Parathyroid adenoma (tissue), 2 donors: ENCODE results near the gene DNAH9.

Experiments used
- H2AFZ ChIP-seq: fragments of 300-600 bp; sonication (generic); one replicate; pipeline ENCODE4 v1.7.0; 2017; ENCODE audit warnings: antibody characterized with exemption, mild to moderate bottlenecking
- H3K27ac ChIP-seq: fragments of 300-600 bp; sonication (generic); one replicate; pipeline ENCODE4 v1.7.0; 2017
- H3K27me3 ChIP-seq: fragments of 300-600 bp; sonication (generic); one replicate; pipeline ENCODE4 v1.7.0; 2017; ENCODE audit warnings: low read length; ENCODE audit not compliant: control insufficient read depth, insufficient read depth
- H3K36me3 ChIP-seq: fragments of 300-600 bp; sonication (generic); one replicate; pipeline ENCODE4 v1.7.0; 2017; ENCODE audit warnings: low read length; ENCODE audit not compliant: control insufficient read depth, insufficient read depth
- H3K4me1 ChIP-seq: fragments of 300-600 bp; sonication (generic); one replicate; pipeline ENCODE4 v1.7.0; 2017; ENCODE audit warnings: control low read depth
- H3K4me2 ChIP-seq: fragments of 300-600 bp; sonication (generic); one replicate; pipeline ENCODE4 v1.7.0; 2017; ENCODE audit warnings: low read length
- H3K4me3 ChIP-seq: fragments of 300-600 bp; sonication (generic); one replicate; pipeline ENCODE4 v1.7.0; 2017; ENCODE audit warnings: low read depth, low read length
- H3K79me2 ChIP-seq: fragments of 300-600 bp; sonication (generic); one replicate; pipeline ENCODE4 v1.7.0; 2017; ENCODE audit warnings: control low read depth
- H3K9ac ChIP-seq: fragments of 300-600 bp; sonication (generic); one replicate; pipeline ENCODE4 v1.7.0; 2017; ENCODE audit warnings: mild to moderate bottlenecking
- H3K9me3 ChIP-seq: fragments of 300-600 bp; sonication (generic); one replicate; pipeline ENCODE4 v1.7.0; 2017; ENCODE audit warnings: low read length; ENCODE audit not compliant: control insufficient read depth
- TF ChIP-seq, protein P1 (sequence below): fragments of 300-600 bp; sonication (generic); IDR thresholded peaks from one replicate; pipeline ENCODE4 v1.7.0; 2017; ENCODE audit warnings: antibody characterized with exemption, mild to moderate bottlenecking
- donor health status: primary hyperparathyroidism.

The DNAH9 gene

DNA sequence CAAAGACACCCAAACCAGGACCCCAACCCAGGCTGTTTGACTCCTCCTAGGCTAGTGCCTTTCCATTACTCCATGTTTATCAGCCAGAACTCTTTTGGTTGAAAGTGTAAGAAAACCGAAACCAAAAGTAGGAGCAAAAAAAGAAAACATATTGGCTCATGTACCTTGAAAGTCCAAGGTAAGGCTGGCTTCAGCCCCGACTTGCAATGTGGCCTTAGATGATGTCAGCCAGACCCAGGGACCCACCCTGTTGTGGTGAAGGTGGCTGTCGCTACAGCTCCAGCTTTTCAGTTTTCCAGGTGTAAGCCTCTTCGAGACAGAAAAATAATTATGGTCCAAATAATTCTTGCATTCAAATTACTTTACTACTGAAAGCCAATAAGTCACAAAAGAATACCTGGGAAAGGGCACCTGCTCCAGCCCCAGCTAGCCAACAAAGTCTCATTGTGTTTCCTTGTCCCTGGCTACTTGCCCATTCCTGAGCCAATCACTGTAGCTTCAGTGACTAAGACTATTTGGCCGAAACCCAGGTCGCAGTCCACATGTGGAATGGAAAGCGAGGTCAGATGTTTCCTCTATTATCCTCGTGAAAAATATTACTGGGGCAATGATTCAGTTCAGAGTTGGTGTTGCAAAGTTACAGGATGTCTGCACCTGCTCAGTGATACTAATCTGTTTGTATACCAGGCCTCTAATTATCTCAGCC lies 20.7 kb downstream of the DNAH9 start:
- no peak overlapping the region for H3K27ac ChIP-seq
- no peak overlapping the region for H3K4me3 ChIP-seq
- no peak overlapping the region for H2AFZ ChIP-seq
- TF ChIP-seq, protein P1, sequence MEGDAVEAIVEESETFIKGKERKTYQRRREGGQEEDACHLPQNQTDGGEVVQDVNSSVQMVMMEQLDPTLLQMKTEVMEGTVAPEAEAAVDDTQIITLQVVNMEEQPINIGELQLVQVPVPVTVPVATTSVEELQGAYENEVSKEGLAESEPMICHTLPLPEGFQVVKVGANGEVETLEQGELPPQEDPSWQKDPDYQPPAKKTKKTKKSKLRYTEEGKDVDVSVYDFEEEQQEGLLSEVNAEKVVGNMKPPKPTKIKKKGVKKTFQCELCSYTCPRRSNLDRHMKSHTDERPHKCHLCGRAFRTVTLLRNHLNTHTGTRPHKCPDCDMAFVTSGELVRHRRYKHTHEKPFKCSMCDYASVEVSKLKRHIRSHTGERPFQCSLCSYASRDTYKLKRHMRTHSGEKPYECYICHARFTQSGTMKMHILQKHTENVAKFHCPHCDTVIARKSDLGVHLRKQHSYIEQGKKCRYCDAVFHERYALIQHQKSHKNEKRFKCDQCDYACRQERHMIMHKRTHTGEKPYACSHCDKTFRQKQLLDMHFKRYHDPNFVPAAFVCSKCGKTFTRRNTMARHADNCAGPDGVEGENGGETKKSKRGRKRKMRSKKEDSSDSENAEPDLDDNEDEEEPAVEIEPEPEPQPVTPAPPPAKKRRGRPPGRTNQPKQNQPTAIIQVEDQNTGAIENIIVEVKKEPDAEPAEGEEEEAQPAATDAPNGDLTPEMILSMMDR = no peak
- H3K79me2 ChIP-seq = no peaks in the 10 kb centered on the region
- H3K36me3 ChIP-seq = no peaks in the 10 kb centered on the region
- H3K27me3 ChIP-seq = no peaks in the 10 kb centered on the region
- no peak overlapping the region for H3K9ac ChIP-seq
- no peak overlapping the region for H3K4me2 ChIP-seq
- H3K9me3 ChIP-seq = no peaks in the 10 kb centered on the region
- no peaks in the 10 kb centered on the region for H3K4me1 ChIP-seq

DNA sequence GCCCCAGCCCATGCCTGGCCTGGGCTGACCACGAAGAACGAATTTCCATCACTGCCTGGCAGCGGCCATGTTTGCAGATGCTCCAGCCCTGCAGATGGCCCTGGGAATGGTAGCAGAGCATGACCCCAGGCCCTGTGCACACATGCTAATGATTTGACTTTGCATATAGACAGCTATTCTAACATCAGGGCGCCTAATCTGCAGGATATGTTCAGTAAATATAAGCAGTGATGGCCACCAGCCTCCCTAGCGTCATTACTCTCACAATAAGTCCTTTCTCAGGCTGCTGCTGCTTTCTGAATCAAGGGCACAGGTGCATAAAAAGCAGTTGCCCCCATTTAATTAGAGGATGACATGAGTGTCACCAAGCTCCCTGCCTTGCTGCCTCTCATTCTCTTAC lies 24.2 kb downstream of the DNAH9 start:
- Histone ChIP-seq H3K4me2 (no peak overlapping the region), H3K4me3 (no peak overlapping the region), H3K27ac (no peak overlapping the region), H2AFZ (no peak overlapping the region), H3K9me3 (no peaks in the 10 kb centered on the region), H3K9ac (no peak overlapping the region), H3K4me1 (no peaks in the 10 kb centered on the region), H3K79me2 (no peaks in the 10 kb centered on the region), H3K36me3 (no peaks in the 10 kb centered on the region), H3K27me3 (no peaks in the 10 kb centered on the region)
- TF ChIP-seq, protein P1 = no peak

DNA sequence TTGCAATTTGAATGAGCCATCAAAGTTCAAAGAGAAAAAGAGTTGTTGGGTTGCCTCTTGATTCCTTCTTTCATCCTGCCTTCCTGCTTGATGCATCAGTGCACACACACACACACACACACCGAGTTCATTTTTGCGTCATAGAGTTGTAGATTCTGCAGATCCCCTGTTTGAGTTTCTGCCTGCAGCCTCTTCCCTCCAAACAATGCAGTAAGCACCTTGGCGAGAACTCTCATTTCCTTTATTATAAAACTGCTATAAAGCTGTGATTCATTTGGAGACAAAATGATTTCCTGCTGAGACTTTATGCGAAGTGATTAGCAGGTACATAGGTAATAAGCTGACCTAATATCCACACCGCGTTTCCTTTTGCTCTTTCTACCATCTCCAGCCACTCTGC lies 26.7 kb downstream of the DNAH9 start:
- H3K79me2 ChIP-seq = no peaks in the 10 kb centered on the region

DNA sequence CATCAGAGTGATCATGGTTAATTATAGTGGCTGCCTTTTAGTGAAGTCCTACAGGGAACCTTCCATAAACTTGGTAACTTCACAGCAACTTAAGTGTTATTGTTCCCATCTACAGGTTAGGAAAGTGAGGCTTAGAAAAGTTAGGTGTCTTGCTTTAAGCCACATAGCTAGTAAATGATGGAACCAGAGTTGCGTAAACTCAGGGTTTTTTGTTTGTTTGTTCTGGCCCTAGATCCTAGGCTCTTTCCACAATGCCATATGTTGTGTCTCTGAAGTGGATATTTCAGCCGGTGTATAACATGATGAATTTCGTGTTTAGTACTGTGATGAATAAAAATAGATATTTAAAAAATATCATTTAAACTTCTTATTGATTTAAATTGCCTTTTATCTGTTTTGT lies 27.6 kb downstream of the DNAH9 start:
- TF ChIP-seq, protein P1 = no peak
- no peaks in the 10 kb centered on the region for H3K9me3 ChIP-seq
- H3K4me2 ChIP-seq = no peak overlapping the region
- no peaks in the 10 kb centered on the region for H3K27me3 ChIP-seq
- no peaks in the 10 kb centered on the region for H3K79me2 ChIP-seq
- no peak overlapping the region for H3K4me3 ChIP-seq
- H3K4me1 ChIP-seq = no peaks in the 10 kb centered on the region
- no peaks in the 10 kb centered on the region for H3K36me3 ChIP-seq
- H2AFZ ChIP-seq = no peak overlapping the region
- no peak overlapping the region for H3K27ac ChIP-seq
- H3K9ac ChIP-seq = no peak overlapping the region

More for the DNA sequence above, 26.7 kb downstream of the DNAH9 start:
- no peak overlapping the region for H2AFZ ChIP-seq
- H3K9me3 ChIP-seq = no peaks in the 10 kb centered on the region
- no peak overlapping the region for H3K9ac ChIP-seq
- H3K4me3 ChIP-seq = no peak overlapping the region
- TF ChIP-seq, protein P1 = no peak
- H3K27ac ChIP-seq = no peak overlapping the region
- H3K4me1 ChIP-seq = no peaks in the 10 kb centered on the region
- H3K4me2 ChIP-seq = no peak overlapping the region
- no peaks in the 10 kb centered on the region for H3K27me3 ChIP-seq
- no peaks in the 10 kb centered on the region for H3K36me3 ChIP-seq

DNA sequence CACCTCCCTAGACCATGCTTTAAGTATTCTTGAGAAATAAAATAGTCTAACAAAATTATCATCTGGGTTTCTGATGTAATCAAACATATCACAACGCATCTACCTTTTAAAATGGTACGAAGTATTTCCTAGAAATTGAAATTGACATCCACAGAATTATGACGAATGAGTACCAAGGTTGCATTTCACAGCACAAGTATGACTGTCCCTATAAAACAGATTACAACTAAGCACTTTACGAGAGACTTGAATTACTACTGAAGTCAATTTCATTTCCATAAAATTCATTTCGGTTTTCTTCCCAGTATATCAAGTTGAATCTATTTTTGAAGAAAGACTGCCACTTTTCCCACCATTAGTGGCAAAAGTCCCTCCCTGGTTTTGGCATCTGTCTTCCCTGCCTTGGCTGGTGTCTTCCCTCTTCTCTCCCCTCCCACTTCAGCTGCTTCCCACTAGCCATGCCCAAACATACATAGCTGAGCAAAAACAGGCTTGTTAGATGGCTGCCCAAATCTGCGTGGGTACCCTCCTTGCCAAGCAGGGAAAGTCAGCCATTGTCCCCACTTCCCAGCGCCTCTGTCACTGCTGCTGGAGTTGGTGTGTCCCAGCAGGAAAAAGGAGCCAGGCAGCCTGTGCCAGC lies 29.2 kb downstream of the DNAH9 start:
- Histone ChIP-seq H3K4me2 (no peak overlapping the region), H3K9me3 (no peaks in the 10 kb centered on the region)
- TF ChIP-seq, protein P1 = no peak

More for the DNA sequence above, 29.2 kb downstream of the DNAH9 start:
- Histone ChIP-seq H3K27ac (no peak overlapping the region), H3K27me3 (no peaks in the 10 kb centered on the region), H3K9ac (no peak overlapping the region), H3K4me1 (no peaks in the 10 kb centered on the region), H3K79me2 (no peaks in the 10 kb centered on the region), H3K4me3 (no peak overlapping the region), H2AFZ (no peak overlapping the region), H3K36me3 (no peaks in the 10 kb centered on the region)
